Muscle of arm (tissue), 12 donors: ENCODE data around the gene DRC1. TPM values are rescaled to one million over a fixed set of nuclear protein-coding genes. Genes with fewer than 3 reads are reported as not detected.

Experiments used
- DNase-seq: peaks from one replicate; pipeline ENCODE4 v3.0.0-alpha.2; 2013
- polyA plus RNA-seq, 12 donors: library from polyadenylated mRNA; unstranded; fragments of 120-200 nt; gene quantifications; one replicate each; pipeline ENCODE4 v1.2.1, GENCODE V29; 2013; ENCODE audit not compliant: insufficient read length in 12 of 12

DRC1 gene
- polyA plus RNA-seq, 12 donors: 0.11 to 0.74 (median 0.24) TPM; not detected in 4

DNA sequence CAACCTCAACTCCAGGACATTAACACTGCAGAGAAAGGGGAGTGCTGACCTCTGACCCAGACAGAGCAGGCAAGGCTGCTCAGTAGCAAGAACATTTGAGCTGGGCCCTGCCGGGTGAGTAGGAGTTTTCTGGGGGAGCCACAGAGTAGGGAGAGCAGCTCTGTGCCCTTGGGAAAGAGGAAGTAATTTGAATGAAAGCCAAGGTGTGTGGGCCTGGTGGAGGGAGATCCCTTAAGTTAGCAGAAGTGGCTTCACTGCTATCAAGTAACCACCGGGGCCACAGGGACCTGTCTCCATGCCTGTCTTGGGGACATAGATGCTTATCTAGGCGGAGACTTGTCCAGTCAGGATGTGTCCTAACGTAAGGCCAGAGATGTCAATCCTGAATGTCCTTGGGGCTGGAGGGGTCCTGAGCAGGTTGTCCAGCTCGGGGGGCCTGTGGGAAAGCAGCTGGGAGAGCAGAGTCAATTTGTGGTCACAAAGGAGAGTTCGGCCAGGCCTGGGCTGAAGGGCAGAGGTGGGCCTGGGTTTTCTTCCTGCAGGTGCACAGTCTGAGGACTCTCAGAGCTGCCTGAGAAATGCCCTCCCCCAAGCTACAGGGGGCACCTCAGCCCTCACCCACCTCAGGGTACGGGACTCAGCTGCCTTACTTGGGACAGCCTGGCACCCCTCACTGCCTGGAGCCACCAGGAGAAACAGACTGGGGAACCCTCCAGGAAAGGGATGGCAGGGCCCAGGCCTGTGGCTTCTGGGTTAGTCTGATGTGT, 91.2 kb downstream of the DRC1 start:
- DNase-seq: no peak

DNA sequence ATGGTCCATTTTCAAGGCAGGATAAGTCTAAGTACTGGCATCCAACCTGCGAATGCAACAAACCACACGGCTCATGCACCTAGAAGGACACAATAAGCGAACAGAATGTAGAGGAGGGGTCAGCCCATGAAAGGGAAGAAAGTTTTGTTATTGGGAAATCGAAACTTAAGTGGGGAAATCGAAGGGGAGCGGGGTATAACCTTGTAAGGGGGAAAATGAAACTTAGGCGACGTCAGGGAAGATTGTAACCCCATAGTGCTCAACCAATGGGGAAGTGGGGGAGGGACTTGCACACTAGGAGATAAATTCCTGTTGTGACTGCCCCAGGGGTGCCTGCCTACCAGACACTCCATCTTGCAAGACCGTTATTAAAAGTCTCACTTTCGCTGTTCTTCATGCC, 91.8 kb downstream of the DRC1 start:
- DNase-seq: no peak

DNA sequence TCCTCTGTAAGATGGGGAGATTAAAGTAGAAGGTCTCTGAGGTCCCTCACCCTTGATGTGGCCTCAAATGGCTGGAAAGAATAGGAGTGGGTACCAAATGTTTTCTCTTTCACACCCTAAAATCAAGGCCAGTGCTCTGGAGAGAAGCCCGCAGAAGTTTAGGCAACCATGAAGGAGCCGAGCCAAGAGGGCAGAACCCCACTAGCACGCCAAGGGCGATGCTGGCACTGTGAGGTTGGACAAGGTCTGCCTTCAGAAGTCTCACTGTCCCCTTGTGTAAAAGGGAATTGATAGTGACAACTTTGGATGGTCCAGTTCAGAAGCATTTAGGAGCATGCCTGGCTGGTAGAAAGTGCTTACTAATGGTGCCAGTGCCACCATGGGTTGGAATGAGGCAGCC, 92.5 kb downstream of the DRC1 start:
- DNase-seq: no peak

DNA sequence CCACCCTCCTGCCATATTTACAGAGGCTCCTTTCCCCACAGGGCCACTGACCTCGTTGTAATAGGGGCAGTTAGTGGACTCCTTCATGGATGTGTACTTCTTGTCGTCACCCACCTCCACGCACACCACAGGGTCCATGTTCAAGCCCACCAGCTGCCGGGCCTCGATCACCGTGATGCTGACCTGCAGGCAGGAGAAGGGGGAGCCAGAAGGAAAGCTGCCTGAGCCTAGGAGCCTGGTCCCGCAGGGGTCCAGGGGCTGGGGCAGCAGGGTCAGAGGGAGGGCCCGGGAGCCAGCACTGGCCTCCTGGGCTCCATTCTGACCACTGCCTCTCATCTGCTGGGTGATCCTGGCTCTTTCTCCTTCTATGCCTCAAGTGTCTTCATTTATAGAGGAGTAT, 93.2 kb downstream of the DRC1 start:
- no peak for DNase-seq

DNA sequence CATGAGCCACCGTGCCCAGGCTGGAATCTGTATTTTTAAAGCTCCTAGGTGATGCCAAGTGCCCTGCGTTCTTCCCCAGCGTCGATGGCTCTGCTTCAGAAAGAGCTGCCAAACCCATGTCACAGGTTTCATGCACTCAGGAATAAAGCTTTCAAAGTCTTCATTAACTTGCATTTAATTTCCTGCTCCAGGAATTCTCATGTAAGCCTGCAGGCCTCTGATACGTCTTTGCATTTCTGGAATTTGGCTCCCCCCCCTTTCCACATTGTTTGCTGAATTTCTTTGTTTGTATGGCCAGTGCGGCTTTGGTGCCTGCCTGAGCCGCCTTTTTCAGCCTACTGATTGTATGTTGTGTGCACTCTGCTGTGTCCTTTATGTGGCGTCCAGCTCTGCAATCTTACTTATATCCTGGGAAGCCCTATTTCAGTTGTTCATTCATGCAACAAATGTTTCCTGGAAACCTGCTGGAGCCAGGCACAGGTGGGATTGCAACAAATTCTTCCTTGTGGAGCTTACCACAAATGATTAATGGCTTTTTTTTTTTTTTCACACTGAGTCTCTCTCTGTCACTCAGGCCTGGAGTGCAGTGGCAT, 94.1 kb downstream of the DRC1 start:
- no peak for DNase-seq

DNA sequence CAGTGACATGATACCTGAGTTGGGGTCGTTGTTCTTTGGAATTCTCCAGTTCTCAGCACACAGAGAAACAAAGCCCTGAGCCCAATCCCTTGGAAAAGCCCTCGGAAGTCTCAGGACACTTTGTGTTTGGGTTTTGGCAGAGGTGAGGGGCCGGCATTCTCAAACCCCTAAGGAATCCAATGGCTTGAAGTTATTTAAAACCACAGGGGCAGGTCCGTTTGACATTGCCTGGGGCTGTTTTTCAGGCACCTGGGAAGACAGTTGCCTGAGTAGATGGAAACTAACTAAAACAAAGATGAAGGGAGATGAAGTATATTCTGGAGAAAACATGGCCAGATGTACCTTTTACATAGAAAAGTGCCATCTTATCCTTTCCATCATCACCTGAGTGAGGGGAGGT, 98.7 kb downstream of the DRC1 start:
- DNase-seq: no peak

DNA sequence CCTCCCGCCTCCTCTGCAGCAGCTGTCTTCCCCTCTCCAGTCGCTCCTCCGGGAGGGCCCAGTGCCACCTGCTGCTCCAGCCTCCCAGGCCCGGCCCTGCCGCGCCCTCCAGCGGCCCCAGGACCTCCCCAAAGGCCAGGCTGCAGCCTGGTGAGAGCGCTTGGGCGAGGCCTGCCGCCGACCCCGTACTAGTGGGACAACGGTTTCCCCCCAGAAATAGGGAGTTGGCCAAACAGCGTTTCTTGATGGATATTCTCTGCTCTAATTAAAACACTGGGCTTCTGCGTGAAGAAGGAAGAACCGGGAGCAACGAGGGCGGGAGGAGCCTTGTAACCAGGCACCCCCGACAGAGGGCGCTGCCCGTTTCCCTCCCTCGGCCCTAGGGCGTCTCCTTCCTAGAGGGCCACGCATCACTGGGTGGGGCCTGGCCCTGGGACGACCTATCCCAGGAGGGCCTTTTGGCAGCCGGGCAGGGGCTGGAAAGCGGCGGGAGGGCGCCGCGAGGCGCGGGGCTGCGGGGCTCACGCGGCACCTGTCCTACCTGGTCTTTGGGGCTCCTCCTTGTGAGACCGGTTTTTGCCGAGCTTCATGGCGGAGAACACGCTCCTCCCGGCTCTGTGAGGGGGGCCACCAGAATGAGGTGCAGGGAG, 101.6 kb downstream of the DRC1 start:
- DNase-seq: peak; percentile 52

DNA sequence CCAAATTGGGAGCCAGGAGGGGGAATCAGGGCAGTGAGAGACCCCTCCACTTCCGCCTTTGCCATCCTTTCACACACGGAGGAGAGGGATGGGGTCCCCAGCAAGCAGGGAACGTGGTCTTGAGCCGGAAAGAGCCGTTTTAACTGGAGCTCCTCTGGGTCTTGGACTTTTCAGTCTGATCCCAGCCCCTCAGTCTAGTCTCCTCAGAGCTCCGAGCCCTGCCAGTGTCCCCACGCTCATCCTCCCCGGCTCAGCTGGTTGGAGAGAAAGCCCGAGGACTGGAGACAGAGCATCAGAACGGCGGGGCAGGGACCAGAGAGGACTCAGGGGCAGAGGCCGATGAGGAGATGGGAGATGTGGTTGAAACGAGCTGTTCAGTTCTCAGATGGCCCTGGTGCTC, 102.3 kb downstream of the DRC1 start:
- DNase-seq: no peak

DNA sequence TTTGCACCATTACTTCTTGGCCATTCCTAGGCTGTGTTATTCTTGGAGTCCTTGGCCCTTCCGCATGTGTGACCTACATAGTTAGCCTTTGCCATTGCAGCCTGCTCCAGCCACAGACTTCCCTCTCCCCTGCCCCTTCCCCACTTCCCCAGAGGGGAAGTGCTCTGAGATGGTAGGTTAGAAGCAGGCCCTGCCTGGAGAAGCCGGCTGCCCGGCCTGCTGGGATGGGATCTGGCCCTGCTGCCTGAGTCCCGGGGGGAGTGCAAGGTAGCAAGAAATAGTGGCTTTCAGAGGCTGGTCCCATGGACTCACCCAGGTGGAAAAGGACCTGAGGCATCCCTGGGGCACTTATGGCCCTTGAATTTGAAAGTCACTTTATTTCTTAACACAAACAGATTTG, 104.6 kb downstream of the DRC1 start:
- DNase-seq: no peak

Other genes starting within 250 kb of the DRC1 start
- 10 to 100 TPM in 1 of 12 donors, 1 to 10 TPM in 10, not detected in 1; 2.7 to 17.1 (median 5.3) TPM for gene GAREM2, start 228.8 kb upstream of the DRC1 start, polyA plus RNA-seq
- 100 to 1,000 TPM in 11 of 12 donors, not detected in 1; 125 to 224 (median 212) TPM for gene HADHA, start 157.3 kb upstream of the DRC1 start, polyA plus RNA-seq
- gene HADHB, start 157.0 kb upstream of the DRC1 start, polyA plus RNA-seq: 100 to 1,000 TPM in 7 of 12 donors, 10 to 100 TPM in 4, not detected in 1; 64.4 to 139 (median 109) TPM
- 10 to 100 TPM in 9 of 12 donors, 1 to 10 TPM in 2, not detected in 1; 9.8 to 14.6 (median 11.7) TPM for gene SELENOI, start 55.8 kb upstream of the DRC1 start, polyA plus RNA-seq
- under 1 TPM in 10 of 12 donors, not detected in 2; 0.15 to 0.82 (median 0.26) TPM for gene ADGRF3, start 55.1 kb upstream of the DRC1 start, polyA plus RNA-seq
- gene OTOF, start 76.2 kb downstream of the DRC1 start, polyA plus RNA-seq: 10 to 100 TPM in 10 of 12 donors, 1 to 10 TPM in 1, not detected in 1; 8.3 to 29.6 (median 17.6) TPM
- gene CIB4, start 239.4 kb downstream of the DRC1 start, polyA plus RNA-seq: not detected